Right atrium auricular region (tissue), 2 donors: ENCODE measurements around the gene DARS1. TPM values are rescaled to one million over a fixed set of nuclear protein-coding genes. Genes with fewer than 3 reads are reported as not detected.

ENCODE experiments used
- DNase-seq: peaks from one replicate; pipeline ENCODE4 v3.0.0-alpha.2; 2019; ENCODE audit warnings: low spot score
- H3K27ac ChIP-seq, 2 donors: fragments of 200-600 bp; sonication (generic); 1 replicate in 1 of 2; 2 replicates in 1 of 2; pipeline ENCODE4 v1.5.1; 2016 to 2019
- H3K27me3 ChIP-seq, 2 donors: fragments of 200-600 bp; sonication (generic); one replicate each; pipeline versions ENCODE4 v1.5.1 to v1.6.0; 2017 to 2019
- H3K36me3 ChIP-seq: fragments of 200-600 bp; sonication (generic); one replicate; pipeline ENCODE4 v1.5.1; 2016
- H3K4me1 ChIP-seq, 2 donors: fragments of 200-600 bp; sonication (generic); one replicate each; pipeline versions ENCODE4 v1.5.1 to v1.6.0; 2017 to 2019
- H3K4me3 ChIP-seq, 2 donors: fragments of 200-600 bp; sonication (generic); 1 replicate in 1 of 2; 2 replicates in 1 of 2; pipeline ENCODE4 v1.5.1; 2017 to 2019; ENCODE audit warnings: mild to moderate bottlenecking in 1 of 2, moderate library complexity in 1 of 2
- H3K9me3 ChIP-seq, 2 donors: fragments of 200-600 bp; sonication (generic); one replicate each; pipeline ENCODE4 v1.5.1; 2019
- total RNA-seq, 2 donors: library from RNA; depleted of rRNA; stranded (reverse); fragments of >200 nt; gene quantifications; one replicate each; pipeline ENCODE4 v1.1.0, GENCODE V29; 2016
- TF ChIP-seq, protein P1 (sequence below), 2 donors: fragments of 200-600 bp; sonication (generic); IDR thresholded peaks; one replicate each; pipeline ENCODE4 v1.5.1; 2019; ENCODE audit warnings: antibody characterized with exemption in 2 of 2

DARS1 gene
- total RNA-seq, 2 donors from 2014 or later, result 42.4 to 57.8 TPM

DNA sequence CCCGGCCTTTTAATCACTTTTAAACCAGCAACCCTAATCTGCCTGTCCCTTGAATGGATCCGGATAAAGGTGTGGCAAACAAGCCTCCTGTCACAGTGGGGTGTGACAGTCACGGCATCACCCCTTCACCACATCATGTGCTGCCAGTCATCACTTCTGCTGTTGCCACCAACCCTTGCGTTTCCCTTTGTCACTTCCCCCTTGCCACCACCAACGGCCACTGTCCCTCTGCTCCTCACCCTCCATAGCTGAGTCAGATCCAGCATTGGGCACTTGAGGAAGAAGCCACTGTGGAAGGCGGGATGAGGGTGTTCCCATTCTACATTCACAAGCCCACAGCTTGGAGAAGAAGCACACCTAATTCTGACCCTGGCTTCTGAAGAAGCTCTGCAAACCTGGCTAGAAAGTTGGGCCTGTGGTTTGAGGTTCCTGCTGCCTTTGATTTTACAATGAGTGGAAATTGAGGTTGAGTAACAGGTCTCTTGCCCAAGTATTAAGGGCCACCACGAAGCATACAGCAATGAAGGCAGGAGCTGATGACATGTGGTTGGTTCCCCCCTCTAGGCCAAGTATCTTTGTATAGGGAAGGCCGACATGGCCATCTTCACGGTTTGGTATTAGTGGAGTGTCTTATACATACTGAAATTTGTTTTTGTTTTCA is 22.9 kb upstream of the DARS1 start:
- Histone ChIP-seq H3K36me3 (no peaks in the 10 kb centered on the region), H3K4me1 (peaks cover 0 to 14% of the 10 kb centered on the region in 2 donors), H3K9me3 (no peaks in the 10 kb centered on the region), H3K27me3 (no peaks in the 10 kb centered on the region), H3K27ac (no peak overlapping the region), H3K4me3 (no peak overlapping the region)
- DNase-seq, result peak; percentile 68
- TF ChIP-seq, protein P1, sequence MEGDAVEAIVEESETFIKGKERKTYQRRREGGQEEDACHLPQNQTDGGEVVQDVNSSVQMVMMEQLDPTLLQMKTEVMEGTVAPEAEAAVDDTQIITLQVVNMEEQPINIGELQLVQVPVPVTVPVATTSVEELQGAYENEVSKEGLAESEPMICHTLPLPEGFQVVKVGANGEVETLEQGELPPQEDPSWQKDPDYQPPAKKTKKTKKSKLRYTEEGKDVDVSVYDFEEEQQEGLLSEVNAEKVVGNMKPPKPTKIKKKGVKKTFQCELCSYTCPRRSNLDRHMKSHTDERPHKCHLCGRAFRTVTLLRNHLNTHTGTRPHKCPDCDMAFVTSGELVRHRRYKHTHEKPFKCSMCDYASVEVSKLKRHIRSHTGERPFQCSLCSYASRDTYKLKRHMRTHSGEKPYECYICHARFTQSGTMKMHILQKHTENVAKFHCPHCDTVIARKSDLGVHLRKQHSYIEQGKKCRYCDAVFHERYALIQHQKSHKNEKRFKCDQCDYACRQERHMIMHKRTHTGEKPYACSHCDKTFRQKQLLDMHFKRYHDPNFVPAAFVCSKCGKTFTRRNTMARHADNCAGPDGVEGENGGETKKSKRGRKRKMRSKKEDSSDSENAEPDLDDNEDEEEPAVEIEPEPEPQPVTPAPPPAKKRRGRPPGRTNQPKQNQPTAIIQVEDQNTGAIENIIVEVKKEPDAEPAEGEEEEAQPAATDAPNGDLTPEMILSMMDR (IDR thresholded peaks at IDR 0.05), result no peak

DNA sequence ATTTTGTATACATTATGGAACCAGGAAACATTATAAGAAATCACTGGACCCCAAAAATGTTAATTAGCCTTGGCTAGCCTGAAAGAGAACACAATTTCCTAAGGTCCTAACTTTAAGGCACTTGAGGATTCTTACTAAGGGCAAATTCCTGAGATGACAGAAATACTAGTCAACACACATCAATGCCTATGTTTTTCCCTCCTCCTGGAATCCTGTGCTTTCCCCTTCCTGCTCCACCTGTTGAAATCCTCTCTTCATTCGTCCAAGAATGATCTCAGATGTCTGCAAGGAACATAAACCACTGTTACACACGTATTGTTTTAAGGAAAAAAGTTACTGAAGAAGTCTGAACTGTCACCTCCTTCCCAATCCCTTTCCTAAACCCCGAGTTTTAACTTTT is 21.2 kb upstream of the DARS1 start:
- H3K27me3 ChIP-seq, result no peaks in the 10 kb centered on the region
- H3K36me3 ChIP-seq, result no peaks in the 10 kb centered on the region
- no peaks in the 10 kb centered on the region for H3K4me1 ChIP-seq
- no peaks in the 10 kb centered on the region for H3K9me3 ChIP-seq
- no peak for DNase-seq
- H3K27ac ChIP-seq, result no peak overlapping the region
- H3K4me3 ChIP-seq, result no peak overlapping the region
- TF ChIP-seq, protein P1 (IDR thresholded peaks at IDR 0.05), result no peak

DNA sequence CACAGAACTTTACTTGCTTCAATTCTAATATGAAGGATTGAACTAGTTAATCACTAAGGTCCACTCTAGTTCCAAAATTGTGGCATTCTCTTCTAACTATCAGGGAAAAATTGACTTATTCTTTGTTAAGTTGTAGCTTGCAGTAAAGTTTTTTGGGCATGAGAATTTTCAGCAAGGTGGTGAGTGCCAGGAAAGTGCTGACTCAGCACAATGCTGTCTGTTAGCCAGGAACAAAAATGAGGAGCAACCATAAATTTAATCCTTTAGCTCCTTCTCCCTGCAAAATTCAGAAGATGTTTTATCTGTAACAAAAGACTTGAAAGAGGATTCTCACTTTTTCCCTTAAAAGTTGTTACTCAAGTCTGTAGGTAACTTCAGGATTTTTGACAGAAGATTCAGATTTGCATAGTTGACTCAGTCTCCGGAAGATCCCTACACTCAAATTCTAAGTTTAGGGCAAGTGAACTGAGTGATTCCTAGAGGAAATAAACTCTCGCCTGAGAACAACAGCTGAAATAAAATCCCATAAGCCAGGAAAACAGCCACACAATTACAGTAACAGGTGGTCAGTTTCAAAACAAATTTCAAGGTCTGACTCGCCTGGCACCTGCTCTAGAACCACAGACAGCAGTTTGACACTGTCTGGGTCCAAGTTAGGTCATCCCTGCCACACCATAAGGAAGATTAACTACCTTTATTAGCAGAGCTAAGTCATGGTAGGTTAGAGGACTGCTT is 20.2 kb upstream of the DARS1 start:
- Histone ChIP-seq H3K27me3 (no peaks in the 10 kb centered on the region), H3K27ac (no peak overlapping the region), H3K9me3 (no peaks in the 10 kb centered on the region), H3K4me3 (no peak overlapping the region), H3K4me1 (peaks cover 0 to 1% of the 10 kb centered on the region in 2 donors), H3K36me3 (no peaks in the 10 kb centered on the region)
- TF ChIP-seq, protein P1 (IDR thresholded peaks at IDR 0.05), result no peak
- no peak for DNase-seq

DNA sequence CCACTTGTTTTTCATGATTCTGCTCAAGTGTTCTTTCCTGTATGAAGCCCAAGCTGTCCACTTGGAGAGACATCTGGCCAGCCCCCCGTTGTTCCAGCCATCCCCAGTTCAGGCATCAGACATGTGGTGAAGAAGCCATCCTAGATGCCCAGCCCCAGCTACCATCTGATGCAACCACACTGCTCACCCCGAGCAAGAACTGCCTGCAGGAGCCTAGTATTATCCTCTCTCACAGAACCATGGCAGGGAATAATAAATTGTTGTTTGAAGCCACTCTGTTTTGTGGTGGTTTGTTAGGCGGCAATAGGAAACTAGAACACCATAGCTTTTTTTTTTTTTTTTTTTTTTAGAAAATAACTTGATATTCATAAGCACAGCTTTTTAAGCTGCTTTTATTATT is 19.5 kb upstream of the DARS1 start:
- Histone ChIP-seq H3K9me3 (no peaks in the 10 kb centered on the region), H3K4me3 (no peak overlapping the region), H3K4me1 (peaks cover 0 to 4% of the 10 kb centered on the region in 2 donors), H3K27ac (no peak overlapping the region), H3K27me3 (no peaks in the 10 kb centered on the region), H3K36me3 (no peaks in the 10 kb centered on the region)
- DNase-seq, result no peak
- TF ChIP-seq, protein P1 (IDR thresholded peaks at IDR 0.05), result no peak

DNA sequence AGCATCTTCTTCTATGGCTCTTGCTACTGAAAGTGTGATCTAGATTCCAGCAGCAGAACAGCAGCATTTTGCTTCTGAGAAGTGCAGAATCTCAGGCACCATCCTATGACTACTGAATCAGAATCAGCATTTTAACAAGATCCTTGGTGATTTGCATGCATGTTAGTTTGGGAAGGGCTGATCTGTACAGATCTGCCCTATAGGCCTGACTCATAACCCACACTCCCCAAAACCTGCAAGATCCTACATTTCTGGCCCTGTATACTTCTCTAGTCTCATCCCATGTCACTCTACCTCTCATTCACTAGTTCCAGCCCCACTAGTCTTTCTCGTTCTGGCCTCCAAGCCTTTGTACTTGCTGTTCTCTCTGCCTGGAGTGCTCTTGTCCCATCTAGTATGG is 15.7 kb upstream of the DARS1 start:
- H3K4me1 ChIP-seq, result peaks cover 0 to 4% of the 10 kb centered on the region in 2 donors
- H3K27me3 ChIP-seq, result no peaks in the 10 kb centered on the region
- no peaks in the 10 kb centered on the region for H3K36me3 ChIP-seq
- no peak overlapping the region for H3K27ac ChIP-seq
- H3K4me3 ChIP-seq, result no peak overlapping the region
- TF ChIP-seq, protein P1 (IDR thresholded peaks at IDR 0.05), result no peak
- DNase-seq, result no peak
- H3K9me3 ChIP-seq, result no peaks in the 10 kb centered on the region
